Liver (tissue), 9 donors: ENCODE results near the gene TERB1. TPM values are rescaled to one million over a fixed set of nuclear protein-coding genes. Genes with fewer than 3 reads are reported as not detected.

Experiments used
- DNase-seq: peaks from one replicate; pipeline ENCODE4 v3.0.0-alpha.2; 2017; ENCODE audit warnings: low spot score
- H3K27ac ChIP-seq, 2 donors: one replicate each; pipeline ENCODE4 v1.7.0; 2013; ENCODE audit warnings: inconsistent platforms in 2 of 2, low read length in 2 of 2, control low read depth in 1 of 2, low read depth in 1 of 2, mild to moderate bottlenecking in 1 of 2
- H3K27me3 ChIP-seq, 4 donors: one replicate each; pipeline versions ENCODE4 v1.6.1 to v1.7.0; 2013; ENCODE audit warnings: low read length in 3 of 4, inconsistent platforms in 1 of 4, mild to moderate bottlenecking in 1 of 4, moderate library complexity in 1 of 4; ENCODE audit not compliant: control insufficient read depth in 4 of 4, insufficient read depth in 4 of 4
- H3K36me3 ChIP-seq, 4 donors: one replicate each; pipeline versions ENCODE4 v1.6.1 to v1.7.0; 2013; ENCODE audit warnings: low read length in 3 of 4, mild to moderate bottlenecking in 3 of 4, low read depth in 1 of 4, moderate library complexity in 1 of 4; ENCODE audit not compliant: control insufficient read depth in 4 of 4, insufficient read depth in 3 of 4
- H3K4me1 ChIP-seq, 4 donors: one replicate each; pipeline versions ENCODE4 v1.6.1 to v1.7.0; 2013; ENCODE audit warnings: low read length in 3 of 4, mild to moderate bottlenecking in 3 of 4, moderate library complexity in 1 of 4; ENCODE audit not compliant: control insufficient read depth in 4 of 4, insufficient read depth in 4 of 4
- H3K4me3 ChIP-seq, 3 donors: one replicate each; pipeline versions ENCODE4 v1.6.1 to v1.7.0; 2013; ENCODE audit warnings: low read length in 3 of 3, control low read depth in 1 of 3, low read depth in 1 of 3, mild to moderate bottlenecking in 1 of 3
- H3K9ac ChIP-seq, 2 donors: one replicate each; pipeline ENCODE4 v1.7.0; 2013; ENCODE audit warnings: low read length in 2 of 2, mild to moderate bottlenecking in 2 of 2, moderate library complexity in 2 of 2, control low read depth in 1 of 2, low read depth in 1 of 2
- H3K9me3 ChIP-seq, 4 donors: one replicate each; pipeline versions ENCODE4 v1.6.1 to v1.7.0; 2013; ENCODE audit warnings: low read length in 3 of 4; ENCODE audit not compliant: control insufficient read depth in 4 of 4
- EGR1 ChIP-seq, 2 donors: IDR thresholded peaks; 2 replicates each; pipeline ENCODE4 v1.6.1; 2016 to 2018; ENCODE audit warnings: antibody characterized with exemption in 2 of 2, low read depth in 2 of 2
- FOXA1 ChIP-seq: IDR thresholded peaks from 2 replicates; pipeline ENCODE4 v1.6.1; 2016; ENCODE audit warnings: antibody characterized with exemption
- FOXA2 ChIP-seq: IDR thresholded peaks from 2 replicates; pipeline ENCODE4 v1.6.1; 2016; ENCODE audit warnings: antibody characterized with exemption
- GABPA ChIP-seq, 2 donors: IDR thresholded peaks in 1 of 2; conservative IDR thresholded peaks in 1 of 2; 2 replicates each; pipeline ENCODE4 v1.6.1; 2016; ENCODE audit warnings: antibody characterized with exemption in 2 of 2, mild to moderate bottlenecking in 1 of 2, moderate library complexity in 1 of 2
- HNF4A ChIP-seq, 2 donors: conservative IDR thresholded peaks; 2 replicates each; pipeline ENCODE4 v1.6.1; 2016; ENCODE audit warnings: antibody characterized with exemption in 2 of 2, mild to moderate bottlenecking in 2 of 2
- HNF4G ChIP-seq: IDR thresholded peaks from 2 replicates; pipeline ENCODE4 v1.6.1; 2016; ENCODE audit warnings: antibody characterized with exemption
- JUND ChIP-seq, 2 donors: IDR thresholded peaks; 2 replicates each; pipeline ENCODE4 v1.6.1; 2016; ENCODE audit warnings: antibody characterized with exemption in 2 of 2
- NR2F2 ChIP-seq: IDR thresholded peaks from 2 replicates; pipeline ENCODE4 v1.6.1; 2016; ENCODE audit warnings: antibody characterized with exemption
- RAD21 ChIP-seq, 2 donors: IDR thresholded peaks; 2 replicates each; pipeline ENCODE4 v1.6.1; 2016; ENCODE audit warnings: antibody characterized with exemption in 2 of 2, mild to moderate bottlenecking in 2 of 2
- RXRA ChIP-seq, 2 donors: IDR thresholded peaks; 2 replicates each; pipeline ENCODE4 v1.6.1; 2017 to 2018; ENCODE audit warnings: antibody characterized with exemption in 2 of 2, mild to moderate bottlenecking in 1 of 2
- SP1 ChIP-seq: IDR thresholded peaks from 2 replicates; pipeline ENCODE4 v1.6.1; 2018; ENCODE audit warnings: antibody characterized with exemption, mild to moderate bottlenecking
- TAF1 ChIP-seq: conservative IDR thresholded peaks from 2 replicates; pipeline ENCODE4 v1.6.1; 2016; ENCODE audit warnings: antibody characterized with exemption, mild to moderate bottlenecking
- YY1 ChIP-seq: IDR thresholded peaks from 2 replicates; pipeline ENCODE4 v1.6.1; 2016; ENCODE audit warnings: antibody characterized with exemption, mild to moderate bottlenecking
- WGBS: extraction: QIAGEN DNeasy Blood & Tissue Kit; methylation state at CpG from one replicate; pipeline ENCODE4 v1.1.7; 2013; 5-methylcytosine and 5-hydroxymethylcytosine counted together
- polyA plus RNA-seq, 2 donors: library from polyadenylated mRNA; stranded (reverse) in 1 of 2; unstranded in 1 of 2; fragments of 200-250 nt in 1 of 2; fragments of >200 nt in 1 of 2; fragmentation: Nextera tagmentation in 1 of 2; extraction: Ambion mirVana in 1 of 2; gene quantifications; one replicate each; pipeline versions ENCODE4 v1.2.1 to v1.2.3, GENCODE V29; 2013 to 2015
- total RNA-seq, 2 donors: library from RNA; depleted of rRNA; stranded (reverse); fragments of >200 nt; gene quantifications; one replicate each; pipeline ENCODE4 v1.2.3, GENCODE V29; 2014
- TF ChIP-seq, protein P1 (sequence below): IDR thresholded peaks from 2 replicates; pipeline ENCODE4 v1.6.1; 2016; ENCODE audit warnings: antibody characterized with exemption
- TF ChIP-seq, protein P2 (sequence below): IDR thresholded peaks from 2 replicates; pipeline ENCODE4 v1.6.1; 2016; ENCODE audit warnings: antibody characterized with exemption
- TF ChIP-seq, protein P3 (sequence below): IDR thresholded peaks from 2 replicates; pipeline ENCODE4 v1.6.1; 2016; ENCODE audit warnings: antibody characterized with exemption
- TF ChIP-seq, protein P4 (sequence below): fragments of 150-350 bp; IDR thresholded peaks from 2 replicates; pipeline ENCODE4 v1.5.1; 2017; ENCODE audit warnings: improper control_type of control experiment, low read depth, low read length; ENCODE audit not compliant: missing input control
- TF ChIP-seq, protein P5 (sequence below): IDR thresholded peaks from 2 replicates; pipeline ENCODE4 v1.6.1; 2016; ENCODE audit warnings: antibody characterized with exemption, mild to moderate bottlenecking
- donor health status: healthy.
- donor health status: healthy.
- donor health status: healthy.
- donor health status: healthy.
- donor health status: healthy.

TERB1 gene, protein sequence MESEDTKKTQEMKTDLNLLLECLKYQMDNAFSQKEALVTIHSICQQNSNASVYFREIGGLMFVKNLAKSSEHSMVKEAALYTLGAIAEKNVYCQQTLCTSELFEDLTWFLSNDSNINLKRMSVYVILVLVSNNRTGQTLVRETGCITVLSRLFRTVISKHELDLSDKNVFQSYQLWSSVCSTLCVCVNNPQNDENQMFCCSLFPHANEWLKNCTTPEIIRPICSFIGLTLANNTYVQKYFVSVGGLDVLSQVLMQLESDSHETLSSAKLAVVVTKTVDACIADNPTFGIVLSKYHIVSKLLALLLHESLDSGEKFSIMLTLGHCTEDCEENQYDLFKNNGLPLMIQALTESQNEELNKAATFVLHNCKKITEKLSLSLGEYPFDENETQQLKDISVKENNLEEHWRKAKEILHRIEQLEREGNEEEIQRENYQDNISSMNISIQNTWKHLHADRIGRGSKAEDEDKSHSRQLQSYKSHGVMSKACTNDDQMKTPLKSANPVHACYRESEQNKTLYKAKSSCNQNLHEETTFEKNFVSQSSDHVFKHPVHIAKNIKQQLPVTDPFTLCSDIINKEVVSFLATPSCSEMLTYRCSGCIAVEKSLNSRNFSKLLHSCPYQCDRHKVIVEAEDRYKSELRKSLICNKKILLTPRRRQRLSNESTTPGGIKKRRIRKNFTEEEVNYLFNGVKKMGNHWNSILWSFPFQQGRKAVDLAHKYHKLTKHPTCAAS
- under 1 TPM in 1 of 2 donors, not detected in 1; 0.08 TPM for total RNA-seq
- under 1 TPM in 1 of 2 donors, not detected in 1; 0.17 TPM for polyA plus RNA-seq

DNA sequence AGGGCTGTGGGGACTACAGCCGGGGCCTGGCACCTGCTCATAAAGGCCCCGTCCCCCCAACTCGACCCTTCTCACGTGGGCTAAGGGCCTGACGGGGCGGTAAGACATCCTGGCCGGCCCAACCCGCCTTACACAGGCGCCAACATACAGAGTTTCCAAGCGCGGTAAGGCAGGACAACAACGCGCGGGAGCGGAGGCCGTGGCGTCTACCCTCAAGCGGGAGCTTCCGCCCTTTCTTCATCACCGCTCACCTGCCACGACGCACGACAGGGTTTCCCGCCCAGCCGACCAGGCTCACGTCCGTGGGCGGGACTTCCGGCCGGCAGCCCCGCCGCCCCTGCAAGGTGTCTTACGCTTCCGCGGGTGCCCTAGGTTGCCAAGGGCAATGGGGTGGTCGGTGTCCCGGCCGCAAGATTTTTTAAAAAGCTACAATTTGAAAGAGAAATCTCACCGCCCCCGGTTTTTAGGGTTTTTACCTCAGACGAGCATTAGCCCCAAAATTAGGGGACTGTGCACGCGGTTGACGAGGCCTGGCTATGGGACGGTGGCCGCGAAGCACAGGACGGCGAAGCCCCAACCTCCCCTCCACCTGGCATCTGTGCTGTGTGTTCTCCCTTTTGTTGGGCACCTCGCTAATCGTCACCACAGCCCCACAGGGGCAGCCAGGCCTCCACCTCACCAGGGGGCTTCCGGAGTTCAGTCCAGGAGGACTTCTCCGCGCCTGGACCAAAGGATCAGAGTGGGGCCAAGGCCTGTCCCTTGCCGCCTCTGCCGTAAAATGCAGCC is at the start of gene TERB1:
TSS of gene TERB1 (minus strand) at position 265 of the 786 bp plus-strand sequence. CDS start 4,786 bp downstream, outside the sequence.
- no peak for DNase-seq
- Histone ChIP-seq H3K27ac (no peak within 1 kb of the TSS), H3K27me3 (no peaks in the 10 kb centered on the region), H3K9ac (no peak within 1 kb of the TSS), H3K9me3 (no peaks in the 10 kb centered on the region), H3K36me3 (peaks cover 3 to 34% (median 23%) of the 10 kb centered on the region in 4 donors), H3K4me3 (no peak within 1 kb of the TSS), H3K4me1 (no peaks in the 10 kb centered on the region)
- TF ChIP-seq, protein P1, sequence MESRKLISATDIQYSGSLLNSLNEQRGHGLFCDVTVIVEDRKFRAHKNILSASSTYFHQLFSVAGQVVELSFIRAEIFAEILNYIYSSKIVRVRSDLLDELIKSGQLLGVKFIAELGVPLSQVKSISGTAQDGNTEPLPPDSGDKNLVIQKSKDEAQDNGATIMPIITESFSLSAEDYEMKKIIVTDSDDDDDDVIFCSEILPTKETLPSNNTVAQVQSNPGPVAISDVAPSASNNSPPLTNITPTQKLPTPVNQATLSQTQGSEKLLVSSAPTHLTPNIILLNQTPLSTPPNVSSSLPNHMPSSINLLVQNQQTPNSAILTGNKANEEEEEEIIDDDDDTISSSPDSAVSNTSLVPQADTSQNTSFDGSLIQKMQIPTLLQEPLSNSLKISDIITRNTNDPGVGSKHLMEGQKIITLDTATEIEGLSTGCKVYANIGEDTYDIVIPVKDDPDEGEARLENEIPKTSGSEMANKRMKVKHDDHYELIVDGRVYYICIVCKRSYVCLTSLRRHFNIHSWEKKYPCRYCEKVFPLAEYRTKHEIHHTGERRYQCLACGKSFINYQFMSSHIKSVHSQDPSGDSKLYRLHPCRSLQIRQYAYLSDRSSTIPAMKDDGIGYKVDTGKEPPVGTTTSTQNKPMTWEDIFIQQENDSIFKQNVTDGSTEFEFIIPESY = no peak
- 95% methylated on average over 56 of the region's 56 CpGs for WGBS

DNA sequence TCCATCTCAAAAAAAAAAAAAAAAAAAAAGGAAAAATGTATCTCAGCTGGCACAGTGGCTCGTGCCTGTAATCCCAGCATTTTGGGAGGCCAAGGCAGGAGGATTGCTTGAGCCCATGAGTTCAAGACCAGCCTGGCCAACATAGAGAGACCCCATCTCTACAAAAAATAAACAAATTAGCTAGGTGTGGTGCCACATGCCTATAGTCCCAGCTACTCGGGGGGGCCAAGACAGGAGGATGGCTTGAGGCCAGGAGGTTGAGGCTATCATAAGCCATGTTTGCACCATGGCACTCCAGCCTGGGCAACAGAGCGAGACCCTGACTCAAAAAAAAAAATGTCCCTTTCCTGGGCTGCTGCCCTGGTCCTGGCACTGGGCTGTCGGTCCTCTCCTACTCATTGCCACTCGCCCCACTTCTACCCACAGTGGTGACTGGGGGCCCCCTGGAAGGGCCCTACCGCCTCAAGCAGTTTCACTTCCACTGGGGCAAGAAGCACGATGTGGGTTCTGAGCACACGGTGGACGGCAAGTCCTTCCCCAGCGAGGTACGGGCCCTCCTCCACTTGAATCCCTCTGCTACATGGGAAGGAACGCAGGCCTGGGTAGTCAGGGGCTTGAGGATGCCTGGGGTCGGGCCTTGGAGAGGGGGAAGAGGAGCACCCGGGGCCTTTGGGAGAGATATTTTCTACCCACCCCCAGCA is 48.9 kb upstream of the TERB1 start:
- Histone ChIP-seq H3K36me3 (no peaks in the 10 kb centered on the region), H3K9me3 (no peaks in the 10 kb centered on the region), H3K4me1 (no peaks in the 10 kb centered on the region), H3K27me3 (peaks cover 0 to 4% (median 2%) of the 10 kb centered on the region in 4 donors), H3K4me3 (no peak overlapping the region), H3K27ac (no peak overlapping the region), H3K9ac (no peak overlapping the region)
- 89% methylated on average over 14 of the region's 14 CpGs for WGBS
- TF ChIP-seq EGR1 (IDR thresholded peaks at IDR 0.05; ENCODE audit: low read depth in 2 of 2) = no peak
- TF ChIP-seq, protein P2, sequence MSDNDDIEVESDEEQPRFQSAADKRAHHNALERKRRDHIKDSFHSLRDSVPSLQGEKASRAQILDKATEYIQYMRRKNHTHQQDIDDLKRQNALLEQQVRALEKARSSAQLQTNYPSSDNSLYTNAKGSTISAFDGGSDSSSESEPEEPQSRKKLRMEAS = no peak
- TF ChIP-seq TAF1 = no peak
- TF ChIP-seq, protein P3, sequence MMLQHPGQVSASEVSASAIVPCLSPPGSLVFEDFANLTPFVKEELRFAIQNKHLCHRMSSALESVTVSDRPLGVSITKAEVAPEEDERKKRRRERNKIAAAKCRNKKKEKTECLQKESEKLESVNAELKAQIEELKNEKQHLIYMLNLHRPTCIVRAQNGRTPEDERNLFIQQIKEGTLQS = no peak
- no peak for TF ChIP-seq FOXA2
- no peak for TF ChIP-seq RXRA (IDR thresholded peaks at IDR 0.05)
- TF ChIP-seq, protein P1 = no peak
- no peak for TF ChIP-seq NR2F2
- TF ChIP-seq, protein P4, sequence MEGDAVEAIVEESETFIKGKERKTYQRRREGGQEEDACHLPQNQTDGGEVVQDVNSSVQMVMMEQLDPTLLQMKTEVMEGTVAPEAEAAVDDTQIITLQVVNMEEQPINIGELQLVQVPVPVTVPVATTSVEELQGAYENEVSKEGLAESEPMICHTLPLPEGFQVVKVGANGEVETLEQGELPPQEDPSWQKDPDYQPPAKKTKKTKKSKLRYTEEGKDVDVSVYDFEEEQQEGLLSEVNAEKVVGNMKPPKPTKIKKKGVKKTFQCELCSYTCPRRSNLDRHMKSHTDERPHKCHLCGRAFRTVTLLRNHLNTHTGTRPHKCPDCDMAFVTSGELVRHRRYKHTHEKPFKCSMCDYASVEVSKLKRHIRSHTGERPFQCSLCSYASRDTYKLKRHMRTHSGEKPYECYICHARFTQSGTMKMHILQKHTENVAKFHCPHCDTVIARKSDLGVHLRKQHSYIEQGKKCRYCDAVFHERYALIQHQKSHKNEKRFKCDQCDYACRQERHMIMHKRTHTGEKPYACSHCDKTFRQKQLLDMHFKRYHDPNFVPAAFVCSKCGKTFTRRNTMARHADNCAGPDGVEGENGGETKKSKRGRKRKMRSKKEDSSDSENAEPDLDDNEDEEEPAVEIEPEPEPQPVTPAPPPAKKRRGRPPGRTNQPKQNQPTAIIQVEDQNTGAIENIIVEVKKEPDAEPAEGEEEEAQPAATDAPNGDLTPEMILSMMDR = no peak
- TF ChIP-seq HNF4A (conservative IDR thresholded peaks at IDR 0.05) = no peak
- TF ChIP-seq SP1 = no peak
- no peak for TF ChIP-seq FOXA1
- TF ChIP-seq GABPA (IDR thresholded peaks at IDR 0.05 in 1 of 2, conservative IDR thresholded peaks at IDR 0.05 in 1 of 2) = no peak
- TF ChIP-seq, protein P5, sequence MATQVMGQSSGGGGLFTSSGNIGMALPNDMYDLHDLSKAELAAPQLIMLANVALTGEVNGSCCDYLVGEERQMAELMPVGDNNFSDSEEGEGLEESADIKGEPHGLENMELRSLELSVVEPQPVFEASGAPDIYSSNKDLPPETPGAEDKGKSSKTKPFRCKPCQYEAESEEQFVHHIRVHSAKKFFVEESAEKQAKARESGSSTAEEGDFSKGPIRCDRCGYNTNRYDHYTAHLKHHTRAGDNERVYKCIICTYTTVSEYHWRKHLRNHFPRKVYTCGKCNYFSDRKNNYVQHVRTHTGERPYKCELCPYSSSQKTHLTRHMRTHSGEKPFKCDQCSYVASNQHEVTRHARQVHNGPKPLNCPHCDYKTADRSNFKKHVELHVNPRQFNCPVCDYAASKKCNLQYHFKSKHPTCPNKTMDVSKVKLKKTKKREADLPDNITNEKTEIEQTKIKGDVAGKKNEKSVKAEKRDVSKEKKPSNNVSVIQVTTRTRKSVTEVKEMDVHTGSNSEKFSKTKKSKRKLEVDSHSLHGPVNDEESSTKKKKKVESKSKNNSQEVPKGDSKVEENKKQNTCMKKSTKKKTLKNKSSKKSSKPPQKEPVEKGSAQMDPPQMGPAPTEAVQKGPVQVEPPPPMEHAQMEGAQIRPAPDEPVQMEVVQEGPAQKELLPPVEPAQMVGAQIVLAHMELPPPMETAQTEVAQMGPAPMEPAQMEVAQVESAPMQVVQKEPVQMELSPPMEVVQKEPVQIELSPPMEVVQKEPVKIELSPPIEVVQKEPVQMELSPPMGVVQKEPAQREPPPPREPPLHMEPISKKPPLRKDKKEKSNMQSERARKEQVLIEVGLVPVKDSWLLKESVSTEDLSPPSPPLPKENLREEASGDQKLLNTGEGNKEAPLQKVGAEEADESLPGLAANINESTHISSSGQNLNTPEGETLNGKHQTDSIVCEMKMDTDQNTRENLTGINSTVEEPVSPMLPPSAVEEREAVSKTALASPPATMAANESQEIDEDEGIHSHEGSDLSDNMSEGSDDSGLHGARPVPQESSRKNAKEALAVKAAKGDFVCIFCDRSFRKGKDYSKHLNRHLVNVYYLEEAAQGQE = no peak
- TF ChIP-seq RAD21 (IDR thresholded peaks at IDR 0.05) = no peak
- no peak for TF ChIP-seq HNF4G
- no peak for TF ChIP-seq JUND (IDR thresholded peaks at IDR 0.05)
- TF ChIP-seq YY1 = no peak
- DNase-seq = no peak
